GM12801 (cell line): ENCODE measurements around the gene SLC9A9.

ENCODE experiments used
- TF ChIP-seq, protein P1 (sequence below): IDR thresholded peaks from one replicate; pipeline ENCODE4 v1.5.1; 2011; ENCODE audit warnings: control low read depth; ENCODE audit not compliant: insufficient read length; ENCODE audit errors: extremely low read depth

The SLC9A9 gene

DNA sequence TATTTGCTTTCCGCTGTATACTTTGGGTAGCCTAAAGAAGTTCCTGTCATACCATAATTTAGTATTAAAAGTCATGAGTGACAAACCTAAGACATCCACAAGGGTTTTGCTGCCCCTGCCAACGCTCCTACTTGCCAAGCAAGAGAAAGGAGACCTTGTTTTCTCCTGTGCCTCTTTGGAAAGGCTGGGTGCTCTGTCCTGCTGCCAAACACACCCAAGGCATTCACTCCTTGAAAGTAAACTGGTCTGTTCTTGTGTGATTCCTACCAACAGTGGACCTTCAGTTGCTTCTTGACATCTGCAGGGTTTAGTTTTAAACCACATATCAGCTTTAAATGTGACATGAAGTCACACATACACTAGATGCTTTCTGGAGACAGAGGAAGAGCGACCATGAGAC lies 295.4 kb downstream of the SLC9A9 start:
- TF ChIP-seq, protein P1, sequence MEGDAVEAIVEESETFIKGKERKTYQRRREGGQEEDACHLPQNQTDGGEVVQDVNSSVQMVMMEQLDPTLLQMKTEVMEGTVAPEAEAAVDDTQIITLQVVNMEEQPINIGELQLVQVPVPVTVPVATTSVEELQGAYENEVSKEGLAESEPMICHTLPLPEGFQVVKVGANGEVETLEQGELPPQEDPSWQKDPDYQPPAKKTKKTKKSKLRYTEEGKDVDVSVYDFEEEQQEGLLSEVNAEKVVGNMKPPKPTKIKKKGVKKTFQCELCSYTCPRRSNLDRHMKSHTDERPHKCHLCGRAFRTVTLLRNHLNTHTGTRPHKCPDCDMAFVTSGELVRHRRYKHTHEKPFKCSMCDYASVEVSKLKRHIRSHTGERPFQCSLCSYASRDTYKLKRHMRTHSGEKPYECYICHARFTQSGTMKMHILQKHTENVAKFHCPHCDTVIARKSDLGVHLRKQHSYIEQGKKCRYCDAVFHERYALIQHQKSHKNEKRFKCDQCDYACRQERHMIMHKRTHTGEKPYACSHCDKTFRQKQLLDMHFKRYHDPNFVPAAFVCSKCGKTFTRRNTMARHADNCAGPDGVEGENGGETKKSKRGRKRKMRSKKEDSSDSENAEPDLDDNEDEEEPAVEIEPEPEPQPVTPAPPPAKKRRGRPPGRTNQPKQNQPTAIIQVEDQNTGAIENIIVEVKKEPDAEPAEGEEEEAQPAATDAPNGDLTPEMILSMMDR = no peak

- TF ChIP-seq, protein P1 = no peak
Measured at GRCh38 chr3:143551761-143552160, 296.5 kb downstream of the SLC9A9 start.

DNA sequence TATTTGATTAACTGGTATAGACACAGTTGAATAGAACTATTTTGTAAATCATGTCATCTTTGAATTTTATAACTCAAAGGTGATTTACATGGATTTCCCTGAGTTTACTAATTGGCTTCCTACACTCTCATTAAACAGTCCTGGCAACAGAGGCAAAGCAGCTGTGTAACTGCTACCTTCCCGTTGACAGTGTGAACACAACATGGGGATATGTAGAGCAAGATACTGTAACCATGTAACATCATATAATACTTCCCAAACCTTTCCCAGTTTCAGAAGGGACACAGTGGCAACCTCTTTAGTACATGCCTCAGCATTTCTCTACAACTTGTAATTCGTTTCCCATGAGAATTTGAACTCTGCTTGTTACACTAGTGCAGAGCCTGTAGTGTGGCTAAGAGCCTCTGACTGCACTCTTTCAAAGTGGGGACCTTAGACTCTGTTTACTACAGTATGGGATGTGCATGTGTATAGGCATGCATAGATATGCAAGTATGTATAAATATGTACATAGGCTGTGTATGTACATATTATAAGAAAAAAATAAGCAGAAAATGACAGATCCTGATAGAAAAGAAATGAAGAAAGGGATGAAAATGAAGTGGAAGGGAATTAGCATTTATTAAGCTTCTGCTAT lies 299.3 kb downstream of the SLC9A9 start:
- TF ChIP-seq, protein P1 = no peak

DNA sequence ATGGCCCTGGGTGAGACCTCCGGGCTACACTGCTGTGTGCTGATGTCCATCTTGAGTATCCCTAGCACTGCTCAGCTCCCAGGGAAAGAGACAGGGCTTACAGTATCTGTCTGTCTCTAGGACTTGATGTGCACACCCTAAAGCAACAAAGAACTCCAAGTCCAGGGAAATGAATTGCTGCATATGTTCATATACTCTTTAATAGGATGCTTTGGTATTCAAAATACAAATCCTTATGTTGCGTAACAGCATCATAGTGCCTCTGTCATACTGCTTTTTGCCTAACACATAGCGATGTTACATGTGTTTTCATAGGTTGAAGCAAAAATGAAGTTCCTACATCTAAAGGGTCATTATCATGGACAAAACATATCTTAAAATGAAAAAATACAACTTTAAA lies 299.9 kb downstream of the SLC9A9 start:
- TF ChIP-seq, protein P1 = no peak

GRCh38 chr3:143538577-143538981 lies 309.7 kb downstream of the SLC9A9 start:
- TF ChIP-seq, protein P1 = no peak

GRCh38 chr3:143538061-143538460 lies 310.2 kb downstream of the SLC9A9 start:
- TF ChIP-seq, protein P1 = no peak

DNA sequence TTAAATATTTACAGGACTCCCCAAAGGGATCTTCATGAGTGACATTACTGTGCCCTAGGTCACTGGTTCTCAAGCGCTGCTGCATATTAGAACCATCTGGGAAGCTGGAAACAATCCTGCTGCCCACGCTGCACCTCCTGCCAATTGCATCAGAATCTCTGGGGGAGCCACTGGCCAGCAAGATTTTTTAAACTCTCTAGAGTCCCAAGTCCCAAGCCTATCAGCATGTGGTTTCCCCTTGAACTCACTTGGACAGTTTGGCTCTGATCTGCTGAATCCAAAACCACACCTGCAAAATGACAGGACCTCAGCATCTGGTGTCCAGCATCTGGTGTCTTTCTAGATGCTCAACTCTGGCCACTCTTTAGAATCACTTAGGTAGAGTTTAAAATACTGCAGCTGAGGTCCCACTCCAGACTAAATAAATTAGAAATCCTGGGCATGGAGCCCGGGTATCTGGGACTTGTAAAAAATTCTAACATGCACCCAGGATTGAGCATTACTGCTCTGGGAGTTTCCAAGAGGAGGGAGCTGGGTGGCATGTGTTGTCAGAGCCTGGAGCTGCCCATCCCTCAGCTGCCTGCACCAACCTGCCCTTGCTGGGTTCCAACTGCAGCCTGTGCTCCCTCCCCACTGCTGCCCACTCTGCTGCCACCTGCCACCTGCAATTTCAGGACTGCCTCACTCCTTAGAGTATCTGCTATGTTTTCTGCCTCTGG lies 311.3 kb downstream of the SLC9A9 start:
- TF ChIP-seq, protein P1 = no peak
